Endodermal cell (in vitro differentiated cells): ENCODE measurements around the gene HOXD11. TPM values are rescaled to one million over a fixed set of nuclear protein-coding genes. Genes with fewer than 3 reads are reported as not detected.

ENCODE experiments used
- DNase-seq: peaks from one replicate; pipeline ENCODE4 v3.0.0-alpha.2; 2017
- H3K27ac ChIP-seq: 2 replicates; pipeline ENCODE4 v1.5.1; 2013; ENCODE audit warnings: mild to moderate bottlenecking, low read depth, low read length, moderate library complexity
- H3K27me3 ChIP-seq: 2 replicates; pipeline ENCODE4 v1.6.1; 2013; ENCODE audit warnings: mild to moderate bottlenecking, low read length, moderate library complexity; ENCODE audit not compliant: insufficient read depth, control insufficient read depth, poor library complexity, severe bottlenecking
- H3K36me3 ChIP-seq: 2 replicates; pipeline ENCODE4 v1.7.0; 2013; ENCODE audit warnings: mild to moderate bottlenecking, low read length, moderate library complexity; ENCODE audit not compliant: control insufficient read depth, insufficient read depth
- H3K4me1 ChIP-seq: one replicate; pipeline ENCODE4 v1.7.0; 2013; ENCODE audit warnings: low read length; ENCODE audit not compliant: control insufficient read depth, insufficient read depth
- H3K4me3 ChIP-seq: 2 replicates; pipeline ENCODE4 v1.5.1; 2013; ENCODE audit warnings: mild to moderate bottlenecking, low read length, moderate library complexity
- H3K9ac ChIP-seq: 2 replicates; pipeline ENCODE4 v1.6.1; 2013; ENCODE audit warnings: mild to moderate bottlenecking, low read length, moderate library complexity; ENCODE audit not compliant: poor library complexity, severe bottlenecking; ENCODE audit errors: extremely low read depth
- H3K9me3 ChIP-seq: 2 replicates; pipeline ENCODE4 v1.6.1; 2013; ENCODE audit warnings: mild to moderate bottlenecking, low read length, moderate library complexity; ENCODE audit not compliant: control insufficient read depth
- H3K27ac Mint-ChIP-seq: 2 replicates; pipeline ENCODE4 v1.8.0; 2020; ENCODE audit warnings: mixed read lengths
- H3K27me3 Mint-ChIP-seq: 2 replicates; pipeline ENCODE4 v1.8.0; 2021; ENCODE audit warnings: mild to moderate bottlenecking, mixed read lengths; ENCODE audit not compliant: insufficient read depth
- H3K36me3 Mint-ChIP-seq: 2 replicates; pipeline ENCODE4 v1.8.0; 2020; ENCODE audit warnings: low read depth, mixed read lengths
- H3K4me1 Mint-ChIP-seq: 2 replicates; pipeline ENCODE4 v1.8.0; 2020; ENCODE audit warnings: mixed read lengths
- H3K4me3 Mint-ChIP-seq: 2 replicates; pipeline ENCODE4 v1.8.0; 2020; ENCODE audit warnings: mild to moderate bottlenecking, moderate library complexity, mixed read lengths
- H3K9me3 Mint-ChIP-seq: 2 replicates; pipeline ENCODE4 v1.8.0; 2020; ENCODE audit warnings: mild to moderate bottlenecking, mixed read lengths
- CTCF ChIP-seq: fragments of 200-600 bp; sonication (generic); conservative IDR thresholded peaks from 2 replicates; pipeline ENCODE4 v1.5.0; 2021; ENCODE audit warnings: antibody characterized with exemption, mild to moderate bottlenecking
- WGBS, 2 experiments: methylation state at CpG; one replicate each; pipeline versions ENCODE4 v1.1.5 to v1.1.7; 2013; ENCODE audit warnings: missing lambda C conversion rate in 2 of 2, mixed read lengths in 1 of 2; ENCODE audit not compliant: insufficient coverage in 1 of 2, insufficient read length in 1 of 2; 5-methylcytosine and 5-hydroxymethylcytosine counted together
- total RNA-seq, 2 donors: library from RNA; stranded (reverse); fragmentation: NEBNext Ultra II Directional in 1 of 2; extraction: Animal tissue kit (Norgen Biotek cat#: 25700) in 1 of 2; gene quantifications; 2 replicates in 1 of 2; 3 replicates in 1 of 2; pipeline ENCODE4 v1.2.1, GENCODE V29; 2021

Gene HOXD11
- total RNA-seq, 2 donors from 2014 or later: not detected

GRCh38 chr2:176080540-176081375 lies 26.3 kb upstream of the HOXD11 start:
- TF ChIP-seq CTCF: peak; percentile 9
- DNase-seq: peak; percentile 75
- Histone ChIP-seq H3K9ac (no peak overlapping the region), H3K36me3 (no peaks in the 10 kb centered on the region), H3K27ac (no peak overlapping the region), H3K27me3 (peaks cover 97% of the 10 kb centered on the region), H3K4me1 (peaks cover 5% of the 10 kb centered on the region), H3K4me3 (peak overlapping the region; percentile 45), H3K9me3 (no peaks in the 10 kb centered on the region)
- Mint-ChIP-seq H3K4me1 (peaks cover 41% of the 10 kb centered on the region), H3K36me3 (no peaks in the 10 kb centered on the region), H3K9me3 (peaks cover 5% of the 10 kb centered on the region), H3K27ac (no peak overlapping the region), H3K4me3 (peak overlapping the region; percentile 43), H3K27me3 (peaks cover 94% of the 10 kb centered on the region)
- whole genome bisulfite sequencing, 2 experiments: 0 to 2% methylated on average over 19 to 68 of the region's 68 CpGs

DNA sequence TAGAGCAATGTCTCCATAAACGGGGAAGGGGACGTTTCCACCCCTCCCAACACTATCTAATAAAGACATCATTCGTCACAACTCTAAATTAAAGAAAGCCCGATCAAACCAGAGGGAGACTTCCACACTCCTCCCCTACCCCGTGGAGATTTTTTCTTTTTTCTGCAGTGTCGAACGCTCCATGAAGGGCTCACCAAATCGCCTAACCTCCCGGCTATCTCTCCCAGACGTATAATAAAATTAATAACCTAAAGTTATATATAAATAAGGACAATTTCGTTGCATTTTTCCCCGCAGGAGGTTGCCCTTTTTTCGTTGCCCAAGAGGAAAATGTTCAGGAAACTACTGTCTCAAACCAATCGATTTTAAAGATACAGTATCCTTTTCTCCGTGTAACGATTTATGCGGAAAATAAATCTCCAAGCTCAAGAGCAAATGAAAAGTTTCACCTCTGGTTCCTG lies 25.7 kb upstream of the HOXD11 start:
- Mint-ChIP-seq H3K4me3 (peak overlapping the region; percentile 43), H3K4me1 (peaks cover 43% of the 10 kb centered on the region), H3K9me3 (peaks cover 5% of the 10 kb centered on the region), H3K36me3 (no peaks in the 10 kb centered on the region), H3K27ac (no peak overlapping the region), H3K27me3 (peaks cover 94% of the 10 kb centered on the region)
- Histone ChIP-seq H3K9ac (no peak overlapping the region), H3K4me3 (no peak overlapping the region), H3K27ac (no peak overlapping the region), H3K36me3 (no peaks in the 10 kb centered on the region), H3K4me1 (peaks cover 6% of the 10 kb centered on the region), H3K27me3 (peaks cover 97% of the 10 kb centered on the region), H3K9me3 (no peaks in the 10 kb centered on the region)
- TF ChIP-seq CTCF: no peak
- WGBS, 2 experiments: 4 to 8% methylated on average over 7 to 17 of the region's 17 CpGs
- no peak for DNase-seq

- Histone ChIP-seq H3K27me3 (peaks cover 97% of the 10 kb centered on the region), H3K36me3 (no peaks in the 10 kb centered on the region), H3K4me3 (peak overlapping the region; percentile 35), H3K9ac (no peak overlapping the region), H3K27ac (no peak overlapping the region), H3K4me1 (peaks cover 6% of the 10 kb centered on the region), H3K9me3 (no peaks in the 10 kb centered on the region)
- Mint-ChIP-seq H3K27ac (no peak overlapping the region), H3K4me3 (peak overlapping the region; percentile 47), H3K36me3 (no peaks in the 10 kb centered on the region), H3K27me3 (peaks cover 94% of the 10 kb centered on the region), H3K4me1 (peaks cover 49% of the 10 kb centered on the region), H3K9me3 (peaks cover 5% of the 10 kb centered on the region)
- 0 to 1% methylated on average over 19 to 62 of the region's 62 CpGs for WGBS, 2 experiments
- no peak for TF ChIP-seq CTCF
- DNase-seq: peak; percentile 87
Measured at GRCh38 chr2:176081837-176082524, 25.1 kb upstream of the HOXD11 start.
